Calu3 (cell line): ENCODE data around the gene LRIG3. TPM values are rescaled to one million over a fixed set of nuclear protein-coding genes. Genes with fewer than 3 reads are reported as not detected.

Source experiments
- BruUV-seq: library from RNA; stranded (reverse); fragments of 400-500 nt; replicated peaks from 2 replicates; lab custom pipeline; 2021; lab: Mats Ljungman, UMichigan
- CTCF ChIA-PET: fragments of 300-600 bp; sonication (Branson Sonifier 250); formaldehyde crosslinking; loops from one replicate; lab custom pipeline; 2022; ENCODE audit warnings: antibody characterized with exemption; lab: Charles Lee
- DNase-seq: peaks from one replicate; pipeline ENCODE4 v3.0.0; 2022
- H3K27ac Mint-ChIP-seq: one replicate; pipeline ENCODE4 v1.8.0; 2022; ENCODE audit warnings: mixed read lengths; ENCODE audit not compliant: unreplicated experiment
- H3K27me3 Mint-ChIP-seq: one replicate; pipeline ENCODE4 v1.8.0; 2022; ENCODE audit warnings: mixed read lengths; ENCODE audit not compliant: unreplicated experiment
- H3K36me3 Mint-ChIP-seq: one replicate; pipeline ENCODE4 v1.8.0; 2022; ENCODE audit warnings: mild to moderate bottlenecking, moderate library complexity, mixed read lengths; ENCODE audit not compliant: insufficient read depth, unreplicated experiment
- H3K4me1 Mint-ChIP-seq: one replicate; pipeline ENCODE4 v1.8.0; 2022; ENCODE audit warnings: mild to moderate bottlenecking, low read depth, mixed read lengths; ENCODE audit not compliant: unreplicated experiment
- H3K4me3 Mint-ChIP-seq: one replicate; pipeline ENCODE4 v1.8.0; 2022; ENCODE audit warnings: mild to moderate bottlenecking, low read depth, moderate library complexity, mixed read lengths; ENCODE audit not compliant: unreplicated experiment
- H3K9me3 Mint-ChIP-seq: one replicate; pipeline ENCODE4 v1.8.0; 2022; ENCODE audit warnings: low read depth, mixed read lengths; ENCODE audit not compliant: unreplicated experiment
- CTCF ChIP-seq: fragments of 200-600 bp; IDR thresholded peaks from one replicate; pipeline ENCODE4 v1.8.0; 2022; ENCODE audit warnings: antibody characterized with exemption; ENCODE audit not compliant: unreplicated experiment
- intact Hi-C: fragments of 100-400 bp; cut with micrococcal nuclease; formaldehyde crosslinking; loops from one replicate; pipeline ENCODE4 v1.10.0; 2022; ENCODE audit not compliant: unreplicated experiment
- total RNA-seq: library from RNA; stranded (reverse); gene quantifications from 2 replicates; pipeline ENCODE4 v1.2.3, GENCODE V29; 2022

Gene LRIG3
- total RNA-seq, 1 experiment from 2014 or later = 357 TPM

- peaks cover 52% of the 10 kb centered on the region for H3K4me1 Mint-ChIP-seq
- BruUV-seq = no TSS peak
- TF ChIP-seq CTCF = no peak
- CTCF ChIA-PET = interaction anchor here (0.9 to 2.7 kb wide), 16 partner anchors 11 to 150 kb away, joined by 3 to 9 read pairs (median 4); no protein-coding TSS in a partner anchor
- peak overlapping the region; percentile 26 for H3K4me3 Mint-ChIP-seq
- no peaks in the 10 kb centered on the region for H3K27me3 Mint-ChIP-seq
- DNase-seq = peak; percentile 72
- peak overlapping the region; percentile 71 for H3K27ac Mint-ChIP-seq
- no peaks in the 10 kb centered on the region for H3K9me3 Mint-ChIP-seq
- intact Hi-C loops = loop anchor here (5.0 kb wide), 1 partner anchor 144 kb away; no protein-coding TSS in a partner anchor
- peaks cover 44% of the 10 kb centered on the region for H3K36me3 Mint-ChIP-seq
Measured at GRCh38 chr12:58932806-58933681, 12.7 kb upstream of the LRIG3 start.

GRCh38 chr12:58931518-58931917 lies 11.2 kb upstream of the LRIG3 start:
- Mint-ChIP-seq H3K4me3 (peak overlapping the region; percentile 26), H3K4me1 (peaks cover 55% of the 10 kb centered on the region), H3K9me3 (no peaks in the 10 kb centered on the region), H3K36me3 (peaks cover 38% of the 10 kb centered on the region), H3K27ac (peak overlapping the region; percentile 71), H3K27me3 (no peaks in the 10 kb centered on the region)
- no TSS peak for BruUV-seq
- TF ChIP-seq CTCF = peak; percentile 75
- intact Hi-C loops = loop anchor here (2.0 to 5.0 kb wide), 2 partner anchors 17 to 146 kb away; no protein-coding TSS in a partner anchor
- peak; percentile 66 for DNase-seq
- CTCF ChIA-PET = interaction anchor here (0.7 to 2.7 kb wide), 13 partner anchors 10 to 391 kb away, joined by 3 to 9 read pairs (median 3); no protein-coding TSS in a partner anchor

- no peak for TF ChIP-seq CTCF
- Mint-ChIP-seq H3K9me3 (no peaks in the 10 kb centered on the region), H3K4me3 (peak overlapping the region; percentile 26), H3K36me3 (peaks cover 42% of the 10 kb centered on the region), H3K4me1 (peaks cover 60% of the 10 kb centered on the region), H3K27ac (peak overlapping the region; percentile 71), H3K27me3 (no peaks in the 10 kb centered on the region)
- CTCF ChIA-PET = interaction anchor here (1.0 to 1.5 kb wide), 6 partner anchors 9 to 390 kb away, joined by 3 to 4 read pairs (median 4); no protein-coding TSS in a partner anchor
- no peak for DNase-seq
- intact Hi-C loops = loop anchor here (2.0 to 5.0 kb wide), 2 partner anchors 16 to 146 kb away; no protein-coding TSS in a partner anchor
- BruUV-seq = no TSS peak
Measured at GRCh38 chr12:58930770-58931324, 10.5 kb upstream of the LRIG3 start.

- BruUV-seq = no TSS peak
- CTCF ChIA-PET = interaction anchor here (1.0 to 1.5 kb wide), 2 partner anchors 10 to 16 kb away, joined by 3 to 4 read pairs; no protein-coding TSS in a partner anchor
- peaks cover 42% of the 10 kb centered on the region for H3K36me3 Mint-ChIP-seq
- no peaks in the 10 kb centered on the region for H3K9me3 Mint-ChIP-seq
- peak overlapping the region; percentile 92 for H3K27ac Mint-ChIP-seq
- TF ChIP-seq CTCF = no peak
- peak overlapping the region; percentile 69 for H3K4me3 Mint-ChIP-seq
- no peaks in the 10 kb centered on the region for H3K27me3 Mint-ChIP-seq
- no peak for DNase-seq
- intact Hi-C loops = loop anchor here (10.0 kb wide), 1 partner anchor 382 kb away; no protein-coding TSS in a partner anchor
- H3K4me1 Mint-ChIP-seq = peaks cover 76% of the 10 kb centered on the region
Measured at GRCh38 chr12:58927120-58927519, 6.8 kb upstream of the LRIG3 start.
